HPDE6-E6E7 (cell line): Measurements from ENCODE around the gene FKBP14.
A peak's percentile ranks its signal among the peaks of the same experiment; 100 is the strongest.
"Not testable (repeated sequence)": the region's sequence is repeated elsewhere in the genome, so short reads cannot be mapped to it uniquely, and the experiment has no call there.

Source experiments
- DNase-seq: peaks from one replicate; pipeline ENCODE4 v3.0.0; 2011; ENCODE audit warnings: missing footprints; ENCODE audit errors: extremely low spot score

FKBP14 gene

DNA sequence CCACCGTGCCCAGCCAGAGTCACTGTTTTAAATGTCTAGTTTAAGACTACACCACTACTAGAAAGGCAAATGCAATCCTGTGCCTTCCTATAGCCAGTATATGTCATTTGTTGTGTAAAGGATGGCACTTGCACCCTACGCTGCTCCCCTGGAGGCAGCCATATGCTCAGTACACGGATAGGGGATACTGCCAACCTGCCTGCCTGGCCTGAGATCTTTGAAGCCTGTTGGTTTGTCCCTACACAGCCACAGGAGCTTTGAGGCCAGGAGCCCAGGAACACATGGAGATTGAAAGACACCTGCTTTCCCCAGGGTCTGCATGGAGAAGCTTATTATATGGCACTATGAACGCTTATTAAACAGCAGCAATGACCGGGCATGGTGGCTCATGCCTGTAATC lies 34.6 kb downstream of the FKBP14 start:
- no peak for DNase-seq

- DNase-seq: no peak
Observed at GRCh38 chr7:29990931-29991330, 35.6 kb downstream of the FKBP14 start.

DNA sequence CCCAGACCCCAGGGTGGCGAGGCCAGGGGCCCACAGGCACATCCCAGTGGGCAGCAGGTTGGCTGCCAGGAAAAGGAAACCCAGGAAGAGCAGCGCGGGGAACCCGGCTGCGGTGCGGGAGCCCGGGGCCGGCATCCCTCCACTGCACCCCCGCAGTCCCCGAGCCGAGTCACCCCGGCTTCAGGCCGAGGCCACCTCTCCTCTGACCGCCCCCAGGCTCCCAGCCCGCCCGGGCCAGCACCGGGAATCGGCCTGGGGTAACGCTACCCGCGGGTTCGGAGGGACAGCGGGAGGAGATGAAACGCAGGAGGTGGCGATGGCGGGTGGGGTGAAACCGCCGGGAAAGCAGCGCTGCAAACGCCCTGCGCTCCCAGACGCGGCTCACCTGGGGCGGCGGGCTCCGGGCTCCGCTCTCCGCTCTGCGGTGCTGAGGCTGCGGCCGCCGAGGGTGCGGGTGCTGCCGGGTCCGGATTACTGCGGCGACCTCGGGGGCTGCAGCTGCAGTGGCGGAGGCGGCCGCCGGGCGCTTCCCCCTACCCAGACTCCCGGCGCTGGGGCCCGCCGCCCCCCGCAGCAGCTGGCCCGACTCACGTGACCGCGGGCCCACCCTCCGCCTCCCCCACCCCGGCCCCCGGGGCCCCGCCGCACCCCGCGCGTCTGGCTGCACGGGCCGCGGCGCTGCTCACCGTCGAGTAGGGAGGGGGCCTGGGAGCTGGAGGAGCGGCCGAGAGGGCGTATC lies 37.1 kb downstream of the FKBP14 start, which contains the start of gene SCRN1:
Gene SCRN1 (minus strand): TSS at position 545 of the 739 bp plus-strand sequence. CDS start 20,734 bp downstream, outside the sequence.
- peak; percentile 46 for DNase-seq

DNA sequence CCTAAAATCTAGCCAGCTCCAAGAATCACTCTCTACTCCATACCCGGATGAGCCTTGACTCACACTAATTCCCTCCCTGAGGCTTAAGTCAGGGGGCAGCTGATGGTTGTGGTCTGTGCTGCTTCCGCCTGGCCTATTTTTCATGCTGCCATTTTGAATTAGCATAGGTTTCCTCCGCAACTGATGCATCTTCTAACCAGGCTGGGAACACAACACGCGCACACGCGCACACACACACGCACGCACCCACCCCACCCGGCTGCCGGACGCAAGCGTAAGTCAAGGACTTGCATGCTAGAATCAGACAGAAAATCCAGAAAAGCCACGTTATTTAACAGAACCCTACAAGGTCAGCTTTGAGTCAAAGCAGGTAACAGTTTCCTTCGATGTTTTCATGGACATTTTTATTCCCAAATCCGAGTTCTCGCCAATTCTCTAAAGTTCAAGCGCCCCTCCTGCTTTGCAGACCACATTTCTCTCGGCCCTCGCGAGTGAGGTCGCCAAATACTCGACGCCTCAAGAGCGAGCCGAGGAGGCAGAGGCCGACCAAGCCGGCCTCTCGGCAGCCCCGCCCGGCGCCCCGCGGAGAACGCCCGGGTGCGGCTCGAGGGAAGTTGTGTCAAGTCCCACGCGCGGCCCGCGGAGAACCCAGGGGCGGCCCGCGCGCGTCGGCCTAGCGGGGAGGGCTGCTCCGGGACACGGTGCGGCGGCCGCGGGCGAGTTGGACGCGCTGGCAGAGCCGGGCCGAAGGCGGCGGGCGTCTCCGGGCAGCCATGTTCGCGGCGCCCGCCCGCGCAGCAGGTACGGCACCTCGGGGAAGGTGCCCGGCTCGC lies 37.9 kb downstream of the FKBP14 start:
- no peak for DNase-seq

GRCh38 chr7:29987811-29988317 lies 38.6 kb downstream of the FKBP14 start:
- DNase-seq: peak; percentile 62

DNA sequence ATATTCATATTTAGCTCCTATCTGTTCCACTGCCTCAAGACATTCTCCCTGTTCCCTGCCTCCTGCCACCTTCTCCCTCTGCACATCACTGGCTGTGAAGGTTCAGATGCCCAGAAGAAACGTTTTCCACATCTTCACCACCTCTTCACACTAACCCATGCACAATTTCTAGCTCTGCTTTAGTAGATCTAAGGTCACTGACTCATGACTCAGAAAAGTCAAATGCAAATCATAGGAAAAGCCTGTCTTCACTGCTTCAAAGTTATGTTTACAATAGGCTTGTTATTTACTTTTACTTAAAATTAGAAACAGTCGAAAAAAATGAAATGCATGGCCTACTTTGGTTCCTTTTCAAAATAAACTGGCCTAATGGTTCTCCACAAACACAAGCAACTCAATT lies 39.4 kb downstream of the FKBP14 start:
- no peak for DNase-seq

DNA sequence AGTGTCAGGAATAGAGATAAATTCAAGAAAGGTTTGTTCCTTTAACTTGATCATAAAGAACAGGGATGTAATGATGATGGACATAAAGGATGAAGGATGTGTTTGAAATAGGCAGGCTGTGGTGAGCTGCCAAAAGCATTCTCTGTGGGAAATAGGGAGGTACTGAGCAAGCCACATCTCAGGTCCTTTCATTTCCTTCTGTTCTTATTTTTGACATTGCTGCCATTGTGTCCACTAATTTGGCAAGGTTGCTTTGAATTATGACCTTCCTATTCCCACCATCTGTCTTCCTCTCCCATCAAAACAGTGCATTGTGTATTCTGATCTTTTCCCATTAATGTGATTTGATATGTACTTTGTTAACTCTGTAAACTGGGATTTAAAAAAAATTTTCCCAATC lies 46.4 kb downstream of the FKBP14 start:
- DNase-seq: no peak

DNA sequence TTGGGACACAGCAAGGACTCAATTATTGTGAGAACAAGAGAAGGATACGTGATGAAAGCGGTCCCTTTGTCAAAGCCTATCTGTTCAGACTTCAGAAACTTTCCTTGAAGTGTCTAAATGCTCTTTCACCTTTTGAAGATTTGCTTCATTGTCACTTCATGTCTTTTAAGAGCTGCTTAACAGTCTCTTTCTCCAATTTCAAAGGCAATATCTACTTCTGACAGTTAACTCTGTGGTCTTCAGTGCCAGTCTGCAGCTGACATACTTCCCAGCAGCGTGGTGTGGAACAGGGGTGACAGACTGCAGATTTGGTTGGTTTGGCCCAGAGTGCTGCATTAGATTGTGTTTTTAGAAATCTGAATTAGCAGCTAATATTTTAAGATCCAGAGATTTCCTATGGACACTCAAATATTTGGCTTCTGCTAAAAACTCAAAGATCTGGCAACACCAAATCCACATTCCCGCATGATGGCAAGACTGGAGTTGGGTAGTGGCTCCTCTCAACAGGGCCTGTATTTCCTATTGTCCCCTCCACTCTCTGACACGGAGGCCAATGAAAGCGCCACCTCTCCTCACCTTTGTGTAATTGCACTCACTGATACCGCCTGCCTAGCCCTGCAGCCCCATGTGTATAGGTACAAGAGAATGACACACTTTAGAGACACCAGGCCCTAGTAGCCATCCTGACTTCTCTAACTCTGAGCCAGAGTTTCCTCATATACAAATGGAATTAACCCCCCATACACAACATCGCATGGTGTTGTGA lies 48.4 kb downstream of the FKBP14 start:
- DNase-seq: no peak

GRCh38 chr7:29976673-29977415 lies 49.7 kb downstream of the FKBP14 start:
- no peak for DNase-seq

- no peak for DNase-seq
Observed at GRCh38 chr7:29976266-29976665, 50.2 kb downstream of the FKBP14 start.

- DNase-seq: no peak
Observed at GRCh38 chr7:29975561-29975960, 50.9 kb downstream of the FKBP14 start.

GRCh38 chr7:29974286-29974685 lies 52.2 kb downstream of the FKBP14 start:
- no peak for DNase-seq

DNA sequence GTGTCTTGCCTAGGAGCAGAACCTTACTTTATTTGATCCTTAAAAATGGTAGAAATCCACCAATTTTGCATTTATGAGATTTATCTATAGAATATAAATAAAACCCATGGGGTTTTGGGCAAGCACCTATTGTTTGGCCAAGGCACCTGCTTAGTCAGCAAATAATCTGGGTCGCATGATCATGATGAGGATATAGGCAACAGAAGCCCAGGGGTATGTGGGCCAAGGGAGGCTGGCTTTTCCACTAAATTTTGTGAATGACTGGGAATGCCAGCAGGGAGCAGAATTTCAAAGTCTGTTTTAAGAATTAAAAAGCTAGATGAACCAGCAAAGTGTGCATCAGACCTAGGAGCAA lies 54.2 kb downstream of the FKBP14 start:
- no peak for DNase-seq

DNA sequence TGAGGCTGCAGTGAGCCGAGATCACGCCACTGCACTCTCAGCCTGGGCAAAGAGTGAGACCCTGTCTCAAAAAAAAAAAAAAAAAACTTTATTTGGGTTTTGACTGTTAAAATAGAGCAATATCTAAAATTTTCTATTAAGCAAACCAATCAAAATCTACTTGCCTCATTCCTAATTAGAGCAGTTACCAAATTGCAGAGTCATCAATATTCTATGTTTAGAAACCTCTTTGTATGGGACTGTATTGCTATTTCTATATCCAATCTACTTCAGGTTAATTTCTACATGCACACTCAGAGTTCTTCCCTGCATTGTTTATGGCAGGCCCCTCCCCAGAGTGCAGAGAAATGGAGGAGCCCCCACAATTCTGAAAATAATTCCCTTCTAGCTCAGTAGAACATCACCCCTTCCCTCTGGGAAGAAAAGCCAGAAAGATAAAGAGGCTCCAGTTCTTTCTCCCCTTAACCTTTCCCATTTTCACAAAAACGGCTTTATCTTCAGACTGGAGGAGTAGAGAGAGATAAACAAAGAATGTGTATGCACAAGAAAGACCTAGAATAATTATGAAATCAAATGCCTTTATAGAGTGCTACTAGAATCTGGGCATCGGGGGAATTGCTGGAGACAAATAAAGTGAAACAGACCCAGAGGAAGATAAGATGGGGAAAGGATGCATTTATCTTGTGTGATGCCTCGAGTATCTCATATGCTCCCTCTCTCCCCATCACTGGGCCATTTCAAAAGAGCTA lies 54.8 kb downstream of the FKBP14 start:
- DNase-seq: no peak

GRCh38 chr7:29970158-29970557 lies 56.3 kb downstream of the FKBP14 start:
- no peak for DNase-seq

DNA sequence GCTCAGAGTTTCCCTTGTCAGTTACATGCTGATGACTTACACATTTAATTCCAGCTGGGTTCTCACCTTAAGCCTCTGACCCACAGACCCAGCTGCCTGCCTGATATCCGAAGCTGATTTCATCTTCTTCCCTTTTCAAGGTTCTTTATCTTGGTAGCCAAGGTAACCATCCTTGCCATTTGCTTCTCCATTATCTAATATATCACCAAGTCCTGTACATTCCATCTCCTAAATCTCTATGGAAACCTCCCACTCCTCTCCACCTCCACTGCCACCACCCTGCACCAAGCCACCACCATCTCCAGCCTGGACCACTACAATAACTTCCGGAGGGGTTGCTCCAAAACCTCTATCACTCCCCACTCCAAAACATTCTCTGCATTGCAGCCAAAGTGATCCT lies 56.8 kb downstream of the FKBP14 start:
- no peak for DNase-seq

- no peak for DNase-seq
Observed at GRCh38 chr7:29968683-29969395, 57.7 kb downstream of the FKBP14 start.

- DNase-seq: no peak
Observed at GRCh38 chr7:29965030-29965429, 61.5 kb downstream of the FKBP14 start.

- DNase-seq: no peak
Observed at GRCh38 chr7:29962035-29962434, 64.5 kb downstream of the FKBP14 start.

GRCh38 chr7:29961611-29962010 lies 64.9 kb downstream of the FKBP14 start:
- DNase-seq: not testable (repeated sequence)
